Astrocyte of the spinal cord (primary cell): ENCODE data around the gene SOCS1.

Source experiments
- DNase-seq: peaks from one replicate; pipeline ENCODE4 v3.0.0; 2011; ENCODE audit warnings: low read depth, low spot score
- H3K4me3 ChIP-seq: 2 replicates; pipeline ENCODE4 v1.5.1; 2011; ENCODE audit warnings: low read depth, mild to moderate bottlenecking, low read length, moderate library complexity
- in situ Hi-C: cut with HindIII; loops from 2 replicates; pipeline ENCODE4 v1.10.0; 2017; ENCODE audit warnings: low sequenced_read_pairs
- TF ChIP-seq, protein P1 (sequence below): IDR thresholded peaks from 2 replicates; pipeline ENCODE4 v1.5.1; 2012; ENCODE audit warnings: low read depth, mild to moderate bottlenecking, low read length, inconsistent platforms

The SOCS1 gene

DNA sequence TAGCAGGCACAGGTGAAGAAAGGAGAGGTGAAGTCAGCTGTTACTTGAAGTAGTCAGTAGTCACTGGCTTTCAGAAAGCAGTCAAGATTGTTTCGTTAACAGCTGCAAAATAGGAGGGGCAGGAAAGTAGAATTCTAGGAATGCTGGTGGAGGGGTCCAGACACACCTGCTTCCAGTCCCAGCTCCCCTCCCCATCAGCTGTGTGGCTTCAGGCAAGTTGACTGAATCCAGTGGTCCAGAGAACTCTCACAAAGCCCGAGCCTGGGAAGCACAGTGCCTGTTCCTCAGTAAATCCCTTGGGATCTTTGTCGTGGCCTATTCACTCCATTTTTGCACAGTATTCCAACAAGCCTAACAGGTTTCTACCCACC lies 4.6 kb upstream of the SOCS1 start:
- in situ Hi-C loops: no loop called here
- no peak for DNase-seq
- TF ChIP-seq, protein P1, sequence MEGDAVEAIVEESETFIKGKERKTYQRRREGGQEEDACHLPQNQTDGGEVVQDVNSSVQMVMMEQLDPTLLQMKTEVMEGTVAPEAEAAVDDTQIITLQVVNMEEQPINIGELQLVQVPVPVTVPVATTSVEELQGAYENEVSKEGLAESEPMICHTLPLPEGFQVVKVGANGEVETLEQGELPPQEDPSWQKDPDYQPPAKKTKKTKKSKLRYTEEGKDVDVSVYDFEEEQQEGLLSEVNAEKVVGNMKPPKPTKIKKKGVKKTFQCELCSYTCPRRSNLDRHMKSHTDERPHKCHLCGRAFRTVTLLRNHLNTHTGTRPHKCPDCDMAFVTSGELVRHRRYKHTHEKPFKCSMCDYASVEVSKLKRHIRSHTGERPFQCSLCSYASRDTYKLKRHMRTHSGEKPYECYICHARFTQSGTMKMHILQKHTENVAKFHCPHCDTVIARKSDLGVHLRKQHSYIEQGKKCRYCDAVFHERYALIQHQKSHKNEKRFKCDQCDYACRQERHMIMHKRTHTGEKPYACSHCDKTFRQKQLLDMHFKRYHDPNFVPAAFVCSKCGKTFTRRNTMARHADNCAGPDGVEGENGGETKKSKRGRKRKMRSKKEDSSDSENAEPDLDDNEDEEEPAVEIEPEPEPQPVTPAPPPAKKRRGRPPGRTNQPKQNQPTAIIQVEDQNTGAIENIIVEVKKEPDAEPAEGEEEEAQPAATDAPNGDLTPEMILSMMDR: no peak
- no peak overlapping the region for H3K4me3 ChIP-seq

DNA sequence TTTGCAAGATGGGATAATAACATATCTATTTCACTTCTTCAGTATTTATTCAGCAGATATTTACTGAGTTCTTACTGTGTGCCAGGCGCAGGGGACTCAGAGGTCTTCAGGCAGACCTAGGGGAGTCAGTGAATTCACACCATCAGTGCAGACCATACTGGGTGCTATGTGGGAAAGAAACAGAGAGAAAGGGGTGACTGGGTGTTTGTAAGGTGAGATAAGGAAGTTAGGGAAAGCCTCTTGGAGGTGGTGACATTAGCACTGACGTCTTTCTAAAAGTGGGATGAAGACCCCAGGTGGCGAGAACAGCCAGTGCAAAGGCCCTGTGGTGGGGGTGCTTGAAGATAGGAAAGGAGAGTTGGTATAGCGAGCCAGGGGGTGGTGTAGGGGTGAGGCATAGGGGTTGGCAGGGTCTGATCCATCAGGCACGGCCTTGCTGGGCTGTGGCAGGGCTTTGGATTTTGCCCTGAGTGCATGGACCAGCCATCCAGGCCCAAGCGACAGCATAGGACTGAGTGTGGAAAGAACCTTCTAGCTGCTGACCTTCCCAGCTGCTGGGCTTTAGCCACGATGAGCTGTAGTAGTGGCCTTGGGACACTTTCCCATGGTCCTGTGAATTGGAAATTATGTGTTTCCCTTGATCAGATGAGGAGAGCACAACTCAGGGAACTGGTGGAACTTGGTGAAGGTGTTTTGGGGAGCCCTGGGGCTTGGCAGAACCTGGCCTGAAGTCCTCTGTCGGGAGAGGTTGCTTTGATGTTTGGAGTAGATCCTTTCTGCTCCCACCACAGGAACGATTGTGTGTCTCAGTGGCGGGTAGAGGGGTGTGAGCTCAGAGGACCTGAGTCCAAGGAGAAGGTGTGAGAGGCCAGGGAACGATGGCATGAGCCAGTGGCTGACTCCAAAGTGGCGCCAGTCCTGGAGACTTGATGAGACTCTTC lies 3.9 kb upstream of the SOCS1 start:
- in situ Hi-C loops: no loop called here

DNA sequence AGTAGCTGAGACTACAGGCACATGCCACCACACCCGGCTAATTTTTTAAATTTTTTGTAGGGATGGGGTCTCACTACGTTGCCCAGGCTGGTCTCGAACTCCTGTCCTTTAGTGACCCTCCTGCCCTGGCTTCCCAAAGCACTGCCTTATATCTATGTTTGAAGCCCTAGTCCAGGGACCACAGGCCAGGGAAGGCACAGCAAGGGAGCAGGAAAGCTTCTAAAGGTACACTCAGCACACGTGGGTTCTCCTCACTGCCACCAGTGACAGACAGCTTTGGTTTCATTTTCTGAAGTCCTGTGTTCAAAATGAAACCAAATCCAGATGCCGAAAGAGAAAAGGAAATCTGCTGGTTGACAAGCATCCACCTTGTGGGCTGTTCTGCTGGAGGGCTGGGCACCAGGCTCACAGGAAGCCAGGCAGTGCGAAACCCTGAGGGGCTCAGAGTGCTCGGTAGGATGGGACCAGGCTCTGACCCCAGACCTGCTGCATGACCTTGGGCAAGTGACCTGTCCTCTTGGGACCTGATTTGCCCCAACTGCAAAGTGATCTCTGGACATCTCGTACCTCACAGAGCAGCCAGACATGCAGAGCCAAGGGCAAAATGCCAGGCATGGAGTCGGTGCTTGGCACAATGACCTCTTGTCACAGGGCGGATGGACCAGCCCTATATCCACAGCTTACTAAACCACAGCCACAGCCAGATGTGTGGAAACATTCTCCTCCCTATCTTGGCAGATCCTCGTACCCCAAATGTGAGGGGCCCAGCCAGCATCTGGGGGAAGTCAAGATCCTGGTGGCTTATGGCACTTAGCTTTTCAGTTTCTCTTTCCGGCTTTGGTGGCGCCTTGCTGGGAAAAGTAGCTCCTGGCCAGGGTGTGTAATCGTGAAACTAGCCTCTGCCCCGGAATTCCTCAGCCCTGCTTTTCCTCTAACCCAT lies 2.8 kb upstream of the SOCS1 start:
- in situ Hi-C loops: no loop called here
- H3K4me3 ChIP-seq: no peak overlapping the region
- TF ChIP-seq, protein P1: no peak
- no peak for DNase-seq

More for the DNA sequence above, 3.9 kb upstream of the SOCS1 start:
- no peak overlapping the region for H3K4me3 ChIP-seq
- DNase-seq: no peak
- TF ChIP-seq, protein P1: no peak

DNA sequence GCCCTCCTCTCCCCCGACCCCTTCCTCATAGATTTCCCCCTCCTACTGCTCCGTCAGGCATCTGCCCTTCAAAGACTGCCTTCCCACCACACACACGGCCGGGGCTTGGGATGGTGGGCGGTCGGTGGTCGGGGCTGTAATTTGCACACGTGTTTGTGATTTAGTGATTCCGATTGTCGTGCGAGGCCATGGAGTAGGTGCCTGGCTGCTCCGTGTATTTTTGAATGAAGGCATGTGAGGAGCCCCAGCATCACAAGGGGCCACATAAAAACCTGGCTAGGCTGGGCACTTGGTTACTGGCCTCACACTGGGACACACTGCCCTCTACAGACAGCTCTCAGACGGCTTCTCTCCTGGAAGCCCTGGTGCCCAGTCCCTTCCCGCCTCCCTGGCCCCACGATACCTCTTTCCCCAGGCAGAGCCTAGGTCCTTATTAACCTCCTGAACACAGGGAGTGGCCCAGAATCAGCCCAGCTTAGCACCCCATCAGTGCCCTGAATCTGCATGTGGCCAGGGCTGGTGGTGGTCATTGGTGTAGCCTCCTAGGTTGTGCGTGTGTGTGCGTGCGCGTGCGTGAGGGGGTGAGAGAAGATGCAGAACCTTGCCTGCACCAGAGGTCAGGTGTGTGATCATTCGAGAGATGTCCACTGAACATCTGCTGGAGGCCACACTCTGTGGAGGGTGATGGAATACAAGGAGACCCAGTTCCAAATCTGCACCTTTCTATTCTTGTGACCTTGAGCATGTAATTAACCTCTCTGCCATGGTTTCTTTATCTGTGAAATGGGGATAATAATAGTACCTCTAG lies 1.3 kb upstream of the SOCS1 start:
- peak overlapping the region; percentile 66 for H3K4me3 ChIP-seq
- TF ChIP-seq, protein P1: peak; percentile 92
- in situ Hi-C loops: no loop called here
- DNase-seq: peak; percentile 82

DNA sequence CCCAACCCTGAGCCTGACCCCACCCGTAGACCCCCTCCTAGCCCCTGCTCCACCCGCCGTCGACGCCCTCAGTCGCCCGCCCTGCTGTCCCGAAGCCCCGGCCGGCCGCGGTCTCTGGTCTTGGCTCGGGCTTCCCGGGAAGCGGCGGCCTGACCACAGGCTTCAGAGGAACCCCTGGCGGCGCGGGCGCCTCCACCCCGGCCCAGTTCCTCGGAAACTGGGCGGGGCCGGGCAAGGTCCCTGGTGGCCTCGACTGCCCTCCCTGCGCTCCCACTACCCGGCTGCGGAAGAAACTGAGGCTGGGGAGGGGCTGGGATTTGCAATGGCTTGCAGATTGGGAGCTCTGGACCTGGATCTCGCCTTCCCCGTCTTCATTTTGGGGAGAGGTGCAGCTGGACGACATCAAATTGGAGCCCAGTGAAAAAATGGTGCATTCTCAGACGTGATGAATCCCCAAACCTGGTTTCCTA lies 692 bp upstream of the SOCS1 start:
- H3K4me3 ChIP-seq: peak overlapping the region; percentile 66
- TF ChIP-seq, protein P1: no peak
- in situ Hi-C loops: no loop called here
- DNase-seq: peak; percentile 60
